Measurements from ENCODE around the gene AKR7A3.

Gene AKR7A3

DNA sequence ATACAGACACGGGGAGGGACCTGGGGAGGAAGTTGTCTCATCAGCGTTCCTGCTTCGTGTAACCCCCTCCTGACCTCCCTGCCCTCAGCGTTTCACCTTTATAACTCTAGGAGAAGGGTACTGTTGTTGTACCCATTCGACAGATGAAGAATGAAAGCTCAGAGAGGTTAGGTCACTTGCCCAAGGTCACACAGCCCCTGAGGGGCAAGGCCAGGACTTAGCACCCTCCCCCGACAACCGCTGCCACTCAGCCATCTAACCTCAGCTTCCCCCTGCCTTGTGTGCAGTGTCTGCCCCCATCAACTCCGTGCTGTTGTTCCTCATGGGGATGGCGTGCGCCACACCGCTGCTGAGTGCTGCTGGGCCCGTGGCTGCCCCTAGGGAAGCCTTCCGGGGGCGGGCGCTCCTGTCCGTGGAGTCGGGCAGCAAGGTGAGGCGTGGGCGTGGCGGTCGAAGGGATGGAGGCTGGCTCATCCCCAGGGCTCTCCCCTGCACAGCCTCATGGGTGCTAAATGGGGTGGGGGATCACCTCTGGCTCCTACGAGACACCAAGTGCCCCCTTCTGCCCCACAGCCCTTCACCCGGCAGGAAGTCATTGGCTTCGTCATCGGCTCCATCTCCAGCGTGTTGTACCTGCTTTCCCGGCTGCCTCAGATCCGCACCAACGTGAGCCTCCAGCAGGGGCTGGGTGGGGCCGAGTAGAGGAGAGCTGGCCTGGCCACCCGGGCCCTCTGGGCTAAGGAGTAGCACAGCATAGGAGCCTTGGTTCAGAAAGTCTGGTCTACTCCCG lies 37.6 kb upstream of the AKR7A3 start:
- Mint-ChIP-seq H3K27ac (peak overlapping the region; percentile 45), H3K36me3 (peaks cover 41% of the 10 kb centered on the region)

DNA sequence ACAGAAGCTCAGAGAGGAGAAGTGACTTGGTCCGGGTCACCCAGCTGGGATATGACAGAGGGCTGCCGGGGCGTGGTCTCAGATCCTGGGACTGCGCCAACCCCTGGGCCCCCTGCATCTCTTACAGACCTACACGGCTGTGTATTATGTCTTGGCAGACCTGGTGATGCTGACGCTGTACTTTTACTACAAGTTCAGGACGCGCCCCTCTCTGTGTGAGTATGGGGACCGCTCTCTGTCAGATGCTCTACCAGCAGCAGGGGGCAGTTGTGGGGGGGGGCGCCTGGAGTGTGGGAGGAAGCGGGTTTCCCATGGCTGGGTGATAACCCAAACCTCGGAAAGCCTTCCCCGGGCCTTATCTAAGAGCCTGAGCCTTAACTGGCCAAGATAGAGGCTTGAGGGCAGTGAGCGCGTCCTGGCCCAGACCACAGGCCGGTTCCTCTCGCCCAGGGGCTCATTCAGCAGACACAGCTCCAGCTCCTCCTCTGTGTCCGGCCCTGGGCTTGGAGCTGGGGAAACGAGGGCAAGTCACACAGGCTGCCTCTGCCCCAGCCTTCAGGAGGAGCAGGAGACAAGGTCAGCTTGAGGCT lies 36.9 kb upstream of the AKR7A3 start:
- peak overlapping the region; percentile 45 for H3K27ac Mint-ChIP-seq
- DNase-seq (ENCODE audit: low spot score in 2 of 2) (no peak), ATAC-seq (no peak)
- H3K4me3 Mint-ChIP-seq = no peak overlapping the region
- no peaks in the 10 kb centered on the region for H3K4me1 Mint-ChIP-seq
- peaks cover 44% of the 10 kb centered on the region for H3K36me3 Mint-ChIP-seq
- H3K9me3 Mint-ChIP-seq = no peaks in the 10 kb centered on the region

More for the DNA sequence above, 37.6 kb upstream of the AKR7A3 start:
- Mint-ChIP-seq H3K4me1 (no peaks in the 10 kb centered on the region), H3K4me3 (no peak overlapping the region), H3K9me3 (no peaks in the 10 kb centered on the region)
- DNase-seq (ENCODE audit: low spot score in 2 of 2) (no peak), ATAC-seq (no peak)

DNA sequence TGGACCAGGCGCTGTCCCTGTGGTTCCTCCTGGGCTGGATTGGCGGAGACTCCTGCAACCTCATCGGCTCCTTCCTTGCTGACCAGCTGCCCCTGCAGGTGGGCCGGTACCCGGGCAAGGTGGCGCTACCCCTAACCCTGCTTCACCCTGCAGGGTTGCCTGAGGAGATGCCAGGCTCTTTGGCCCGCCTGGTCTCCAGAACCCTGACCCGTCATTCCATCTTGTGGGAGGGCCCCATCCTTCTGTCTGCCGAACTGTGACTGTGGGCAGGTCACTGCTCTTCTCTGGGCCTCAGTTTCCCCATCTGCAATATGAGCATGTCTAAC lies 36.1 kb upstream of the AKR7A3 start:
- no peaks in the 10 kb centered on the region for H3K4me1 Mint-ChIP-seq
- DNase-seq (ENCODE audit: low spot score in 2 of 2) (no peak), ATAC-seq (no peak)
- no peaks in the 10 kb centered on the region for H3K9me3 Mint-ChIP-seq
- H3K36me3 Mint-ChIP-seq = peaks cover 36% of the 10 kb centered on the region
- H3K27ac Mint-ChIP-seq = no peak overlapping the region
- no peak overlapping the region for H3K4me3 Mint-ChIP-seq

DNA sequence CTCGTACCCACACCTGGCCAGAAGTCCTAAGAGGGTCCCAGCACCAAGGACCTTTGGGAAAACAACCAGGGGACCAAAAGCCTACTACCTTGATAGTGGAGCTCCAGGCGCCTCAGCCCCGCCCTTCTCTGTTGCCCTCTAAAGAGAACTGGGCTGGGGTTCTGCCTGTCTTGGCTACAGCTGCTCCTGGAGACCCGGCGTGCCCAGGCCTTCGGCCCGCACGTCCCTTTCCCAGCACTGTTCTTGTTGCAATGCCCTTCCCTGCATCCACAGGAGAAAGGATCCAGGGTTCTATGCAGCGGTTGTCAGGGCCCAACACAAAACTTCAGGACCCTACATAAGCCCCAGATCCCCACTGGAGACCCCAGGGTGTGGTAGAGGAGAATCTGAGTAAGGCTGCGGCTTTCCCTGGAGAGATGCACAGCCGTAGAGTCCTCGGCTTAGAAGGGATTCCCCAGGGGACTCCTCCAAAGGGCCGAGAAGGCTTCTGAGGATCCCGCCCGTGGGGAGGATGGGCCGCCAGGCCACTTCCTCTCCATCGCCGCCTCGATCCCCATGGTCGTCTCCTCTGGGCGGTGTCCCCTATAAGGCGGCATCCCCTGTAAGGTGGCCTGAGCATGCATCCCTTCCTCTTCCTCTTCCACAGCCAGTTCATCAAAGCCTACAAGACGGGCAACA lies 35.6 kb upstream of the AKR7A3 start:
- H3K27ac Mint-ChIP-seq = no peak overlapping the region
- peaks cover 35% of the 10 kb centered on the region for H3K36me3 Mint-ChIP-seq
- H3K4me3 Mint-ChIP-seq = no peak overlapping the region
- DNase-seq (ENCODE audit: low spot score in 2 of 2) (no peak), ATAC-seq (no peak)
- H3K4me1 Mint-ChIP-seq = peaks cover 1% of the 10 kb centered on the region
- no peaks in the 10 kb centered on the region for H3K9me3 Mint-ChIP-seq

DNA sequence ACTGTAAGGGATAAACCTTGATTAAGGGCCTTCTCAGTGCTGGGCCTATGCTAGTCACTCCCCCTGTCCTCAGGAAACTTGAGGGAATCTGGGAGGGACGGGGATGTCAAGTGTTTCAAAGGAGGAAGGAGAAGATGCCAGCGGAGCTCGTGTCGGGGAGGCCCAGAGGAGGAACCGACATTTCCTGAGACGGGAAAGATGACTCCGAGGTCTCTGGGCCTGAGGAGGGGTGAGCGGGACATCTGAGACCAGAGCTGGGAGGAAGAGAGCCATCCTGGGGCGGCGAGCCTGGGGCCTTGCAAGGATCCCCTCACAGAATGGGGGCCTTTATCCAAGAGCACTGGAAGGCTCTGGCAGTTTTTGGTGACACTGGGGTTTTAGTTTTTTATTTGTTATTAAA lies 33.9 kb upstream of the AKR7A3 start:
- Mint-ChIP-seq H3K4me1 (peaks cover 12% of the 10 kb centered on the region), H3K4me3 (no peak overlapping the region), H3K36me3 (peaks cover 33% of the 10 kb centered on the region), H3K9me3 (no peaks in the 10 kb centered on the region), H3K27ac (peak overlapping the region; percentile 33)
- DNase-seq (ENCODE audit: low spot score in 2 of 2) (no peak), ATAC-seq (no peak)

DNA sequence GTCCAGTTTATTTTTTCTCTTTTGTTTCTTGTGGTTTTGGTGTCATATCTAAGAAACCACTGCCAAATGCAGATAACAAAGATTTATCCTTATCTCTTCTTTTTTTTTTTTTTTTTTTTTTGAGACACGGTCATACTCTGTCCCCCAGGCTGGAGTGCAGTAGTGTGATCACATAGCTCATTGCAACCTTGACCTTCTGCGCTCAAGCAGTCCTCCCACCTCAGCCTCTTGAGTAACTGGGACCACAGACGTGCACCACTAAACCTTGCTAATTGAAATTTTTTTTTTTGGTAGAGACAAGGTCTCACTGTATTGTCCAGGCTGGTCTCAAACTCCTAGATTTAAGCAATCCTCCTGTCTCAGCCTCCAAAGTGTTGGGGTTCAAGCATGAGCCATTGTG lies 32.5 kb upstream of the AKR7A3 start:
- Mint-ChIP-seq H3K9me3 (no peaks in the 10 kb centered on the region), H3K27ac (no peak overlapping the region), H3K4me3 (no peak overlapping the region), H3K36me3 (peaks cover 26% of the 10 kb centered on the region), H3K4me1 (peaks cover 14% of the 10 kb centered on the region)
- DNase-seq (ENCODE audit: low spot score in 2 of 2) = no peak
- ATAC-seq = no peak

DNA sequence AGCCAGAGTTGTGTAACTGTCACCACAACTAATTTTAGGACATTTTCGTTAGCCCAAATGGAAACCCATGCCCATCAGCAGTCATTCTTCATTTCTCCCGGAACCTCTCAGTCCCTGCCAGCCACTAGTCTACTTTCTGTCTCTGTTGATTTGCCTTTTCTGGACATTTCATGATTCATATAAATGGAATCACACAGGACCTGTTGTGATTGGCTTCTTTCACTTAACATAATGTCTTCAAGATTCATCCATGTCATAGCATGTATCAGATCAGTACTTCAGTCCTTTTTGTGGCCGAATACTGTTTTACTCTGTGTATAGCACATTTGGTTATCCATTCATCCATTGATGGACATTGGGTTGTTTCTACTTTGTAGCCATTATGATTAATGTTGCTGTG lies 30.6 kb upstream of the AKR7A3 start:
- Mint-ChIP-seq H3K27ac (no peak overlapping the region), H3K4me3 (no peak overlapping the region), H3K4me1 (peaks cover 25% of the 10 kb centered on the region), H3K36me3 (peaks cover 21% of the 10 kb centered on the region), H3K9me3 (no peaks in the 10 kb centered on the region)
- ATAC-seq (no peak), DNase-seq (ENCODE audit: low spot score in 2 of 2) (no peak)

DNA sequence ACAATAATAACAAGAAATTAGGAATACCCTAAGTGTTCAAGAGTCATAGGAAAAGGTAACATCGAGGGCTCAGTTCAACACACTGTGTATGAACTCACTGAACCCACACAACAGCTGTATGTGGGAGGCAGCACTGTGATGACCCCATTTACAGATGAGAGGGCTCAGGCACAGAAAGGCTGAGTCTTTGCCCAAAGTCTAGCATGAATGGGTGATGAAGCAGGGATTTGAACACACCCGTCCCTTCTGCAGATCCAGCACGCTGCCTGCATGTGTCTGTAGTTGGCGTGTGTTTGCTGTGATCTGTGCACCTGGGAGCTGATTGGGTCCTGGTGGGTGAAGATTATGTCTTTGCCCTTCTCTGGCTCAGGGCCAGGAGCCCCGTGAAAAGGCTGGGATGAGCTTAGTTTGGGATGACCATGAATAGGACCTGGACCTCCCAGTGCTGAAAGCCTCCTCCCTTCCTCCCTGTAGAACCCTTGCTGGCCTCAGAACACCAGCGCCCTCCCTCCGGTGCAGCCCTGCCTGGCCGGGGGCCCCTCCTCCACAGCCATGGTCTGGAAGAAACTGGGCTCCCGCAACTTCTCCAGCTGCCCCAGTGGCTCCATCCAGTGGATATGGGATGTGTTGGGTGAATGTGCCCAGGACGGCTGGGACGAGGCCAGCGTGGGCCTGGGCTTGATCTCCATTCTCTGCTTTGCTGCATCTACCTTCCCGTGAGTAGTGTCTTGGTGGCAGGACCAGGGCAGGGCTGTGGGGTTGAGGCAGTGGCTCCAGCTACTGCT lies 28.7 kb upstream of the AKR7A3 start:
- H3K27ac Mint-ChIP-seq = peak overlapping the region; percentile 74
- peaks cover 38% of the 10 kb centered on the region for H3K4me1 Mint-ChIP-seq
- no peaks in the 10 kb centered on the region for H3K9me3 Mint-ChIP-seq
- ATAC-seq = no peak
- H3K36me3 Mint-ChIP-seq = peaks cover 14% of the 10 kb centered on the region
- no peak overlapping the region for H3K4me3 Mint-ChIP-seq
- DNase-seq (ENCODE audit: low spot score in 2 of 2) = no peak

DNA sequence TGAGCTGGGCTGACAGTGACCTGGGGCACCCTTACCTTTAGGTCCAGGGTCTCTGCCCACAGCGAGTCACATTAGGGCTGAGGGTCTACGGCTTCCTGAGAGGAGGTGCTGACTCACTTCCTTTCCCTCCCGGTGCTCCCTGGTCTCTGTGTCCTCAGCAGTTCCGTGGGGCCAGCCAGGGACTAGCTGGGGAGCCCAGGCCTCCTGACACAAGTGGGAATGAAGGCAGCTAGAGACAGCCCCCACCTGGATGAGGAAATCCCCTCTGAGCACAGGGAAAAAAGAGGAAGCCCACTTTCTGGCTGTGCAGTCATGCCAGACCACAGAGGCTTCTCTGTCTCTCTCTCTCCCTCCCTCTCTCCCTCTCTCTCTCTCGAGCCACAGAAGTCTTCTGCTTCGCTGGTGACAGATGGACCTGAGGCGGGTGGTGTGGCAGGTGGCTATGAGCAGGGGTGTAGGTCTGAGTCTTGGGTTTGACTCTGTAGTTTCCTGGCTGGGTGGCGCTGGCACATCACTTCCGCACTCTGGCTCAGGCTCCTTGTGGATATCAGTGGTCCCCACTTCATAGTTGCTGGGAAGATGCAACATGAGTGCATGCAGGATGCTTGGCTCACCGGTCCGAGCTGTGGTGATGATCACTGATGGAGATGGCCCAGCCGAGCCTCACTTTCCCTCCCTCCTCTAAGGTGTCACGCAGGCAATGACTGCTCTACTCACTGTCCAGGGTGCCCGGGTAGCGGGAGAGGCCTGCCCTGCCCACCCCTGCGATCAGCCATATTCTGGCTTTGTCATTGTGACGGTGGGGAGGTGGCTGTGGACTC lies 27.0 kb upstream of the AKR7A3 start:
- no peak for ATAC-seq
- H3K4me3 Mint-ChIP-seq = peak overlapping the region; percentile 19
- no peak for DNase-seq (ENCODE audit: low spot score in 2 of 2)
- H3K9me3 Mint-ChIP-seq = no peaks in the 10 kb centered on the region
- peaks cover 47% of the 10 kb centered on the region for H3K4me1 Mint-ChIP-seq
- H3K27ac Mint-ChIP-seq = peak overlapping the region; percentile 74
- peaks cover 5% of the 10 kb centered on the region for H3K36me3 Mint-ChIP-seq

DNA sequence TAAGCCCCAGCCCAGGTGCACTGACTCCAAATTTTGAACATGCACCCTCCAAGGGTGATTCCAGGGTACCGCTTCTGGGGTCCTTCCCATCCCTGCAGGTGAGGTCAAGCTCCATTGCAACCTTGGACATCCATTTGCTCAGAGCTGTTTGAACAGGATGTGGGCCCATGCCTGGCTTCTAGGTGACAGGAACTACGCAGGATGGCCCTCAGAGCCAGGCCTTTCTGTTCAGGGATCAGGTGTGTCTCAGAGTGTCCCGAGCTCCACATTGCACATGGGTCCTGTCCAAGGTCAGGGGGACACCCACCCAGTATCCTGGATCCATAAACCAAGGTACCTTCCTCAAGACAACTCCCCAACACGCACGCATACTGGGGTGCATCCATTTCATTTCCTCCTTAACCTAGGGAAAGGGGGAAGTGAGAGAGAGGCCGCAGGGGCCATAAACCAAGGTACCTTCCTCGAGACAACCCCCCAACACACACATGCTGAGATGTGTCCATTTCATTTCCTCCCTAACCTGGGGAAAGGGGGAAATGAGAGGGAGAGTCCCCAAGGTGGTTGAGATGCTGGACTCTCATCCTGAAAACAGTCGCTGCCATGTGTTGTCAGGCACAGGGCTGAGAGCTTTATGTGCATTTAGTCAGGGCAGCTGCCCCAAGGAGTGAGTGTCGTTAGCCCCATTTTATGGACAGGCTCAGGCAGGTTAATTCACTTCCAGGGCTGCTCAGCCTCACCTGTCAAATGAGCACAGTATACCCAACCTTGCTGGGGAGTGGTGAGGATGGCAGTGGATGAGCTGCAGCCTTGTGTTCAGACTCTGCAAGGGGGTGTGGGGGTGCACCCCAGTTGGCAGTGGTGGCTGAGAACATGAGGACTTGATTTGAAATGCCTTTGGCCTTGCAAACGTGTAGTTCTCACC lies 25.7 kb upstream of the AKR7A3 start:
- DNase-seq (ENCODE audit: low spot score in 2 of 2) = no peak
- Mint-ChIP-seq H3K27ac (no peak overlapping the region), H3K4me3 (peak overlapping the region; percentile 85), H3K36me3 (peaks cover 5% of the 10 kb centered on the region), H3K4me1 (peaks cover 54% of the 10 kb centered on the region), H3K9me3 (no peaks in the 10 kb centered on the region)
- no peak for ATAC-seq

DNA sequence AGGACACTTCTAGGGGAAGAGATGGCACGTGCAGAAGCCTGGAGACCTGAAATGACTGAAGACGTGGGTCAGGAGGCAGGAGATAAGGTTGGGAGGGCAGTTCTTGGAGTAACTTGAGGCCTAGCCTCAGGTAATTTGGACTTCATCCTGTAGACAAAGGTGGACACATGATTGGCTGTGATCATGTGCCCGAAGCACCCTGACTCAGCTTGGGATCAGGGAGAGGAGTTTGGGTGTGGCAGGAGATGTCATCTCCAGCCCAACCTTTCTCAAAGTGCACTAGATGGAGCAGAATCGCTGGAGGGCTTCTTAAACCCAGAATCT lies 25.0 kb upstream of the AKR7A3 start:
- no peaks in the 10 kb centered on the region for H3K9me3 Mint-ChIP-seq
- H3K4me1 Mint-ChIP-seq = peaks cover 54% of the 10 kb centered on the region
- H3K27ac Mint-ChIP-seq = peak overlapping the region; percentile 9
- H3K4me3 Mint-ChIP-seq = peak overlapping the region; percentile 85
- no peak for DNase-seq (ENCODE audit: low spot score in 2 of 2)
- H3K36me3 Mint-ChIP-seq = peaks cover 8% of the 10 kb centered on the region
- ATAC-seq = no peak

DNA sequence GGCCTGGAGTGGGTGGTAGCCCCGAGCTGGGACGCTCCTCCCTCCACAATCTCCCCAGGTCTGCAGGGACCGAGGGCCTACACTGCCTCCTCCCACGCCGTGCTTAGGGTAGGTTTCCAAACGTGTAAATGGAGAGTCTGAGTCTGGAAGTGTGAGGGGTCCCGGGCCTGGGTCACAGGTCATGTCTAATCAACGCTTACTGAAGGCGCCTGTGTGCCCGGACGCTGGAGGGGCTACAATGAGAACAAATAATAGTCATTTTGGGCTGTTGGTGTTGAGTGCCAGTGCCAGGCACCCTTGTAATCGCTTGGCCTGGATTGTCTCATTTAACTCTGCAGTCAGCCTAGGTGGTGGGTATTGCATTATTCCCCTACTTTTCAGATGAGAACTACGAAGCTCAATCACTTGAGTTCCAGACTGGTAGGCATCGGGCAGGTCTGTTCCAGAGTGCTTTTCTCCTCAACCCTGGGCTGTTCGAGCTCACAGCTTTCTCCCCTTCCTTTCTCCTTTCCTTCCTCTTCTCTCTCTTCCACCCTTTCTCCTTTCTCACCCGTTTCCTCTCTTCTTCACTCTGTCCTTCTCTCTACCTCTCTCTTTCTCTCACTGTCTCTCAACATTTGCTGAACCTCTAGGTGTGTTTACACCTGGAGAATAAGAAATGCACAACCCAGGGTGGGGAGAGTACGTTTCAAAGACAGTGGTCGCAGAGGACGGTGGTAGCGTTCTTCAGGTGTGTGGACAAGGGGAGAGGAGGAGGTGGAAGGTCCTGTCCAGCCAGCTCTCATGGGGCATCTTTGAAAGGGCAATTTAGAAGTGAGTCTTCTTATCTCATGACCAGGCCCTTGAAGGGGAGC lies 24.4 kb upstream of the AKR7A3 start:
- H3K4me1 Mint-ChIP-seq = peaks cover 49% of the 10 kb centered on the region
- H3K27ac Mint-ChIP-seq = peak overlapping the region; percentile 9
- DNase-seq (ENCODE audit: low spot score in 2 of 2) = no peak
- ATAC-seq = peak; percentile 54
- H3K36me3 Mint-ChIP-seq = peaks cover 11% of the 10 kb centered on the region
- no peaks in the 10 kb centered on the region for H3K9me3 Mint-ChIP-seq
- peak overlapping the region; percentile 85 for H3K4me3 Mint-ChIP-seq

Data from stimulated activated effector memory CD8-positive, alpha-beta T cell treated with anti-CD3 and anti-CD28 coated beads, Interleukin-12 subunit alpha, Interleukin-12 subunit beta, amount 100 ng/mL, for 72 hours (primary cell).